K562 (cell line): ENCODE data around the gene ZP1. TPM values are rescaled to one million over a fixed set of nuclear protein-coding genes. Genes with fewer than 3 reads are reported as not detected.

ENCODE experiments used
- ATAC-seq: fragments of 200-7000 bp; cut with Tn5 transposase; 3 replicates; pipeline ENCODE4 v1.9.1; 2020; ENCODE audit warnings: moderate library complexity
- BruUV-seq: library from RNA; stranded (reverse); fragments of 400-500 nt; replicated peaks from 2 replicates; lab custom pipeline; 2021; lab: Mats Ljungman, UMichigan
- CTCF ChIA-PET: fragments of 300-600 bp; formaldehyde crosslinking; extraction: SDS; loops from one replicate; lab custom pipeline; 2021; ENCODE audit warnings: low intra/inter-chr PET ratio; lab: Yijun Ruan, JAX
- POLR2A ChIA-PET: fragments of 300-600, 350-650 bp; sonication (Branson Sonifier 250); formaldehyde crosslinking; extraction: SDS; loops from one replicate; lab custom pipeline; 2021; ENCODE audit warnings: antibody characterized with exemption, inconsistent platforms; lab: Yijun Ruan, JAX
- DNase-seq, 4 experiments: peaks; one replicate each; pipeline versions ENCODE4 v3.0.0 to v3.0.0-alpha.2; 2011 to 2018; ENCODE audit warnings: low spot score in 3 of 4, mixed read lengths in 3 of 4; ENCODE audit errors: extremely low read depth in 1 of 4
- FAIRE-seq: peaks from 2 replicates; lab custom pipeline; 2011; peaks lifted over from hg19 to GRCh38; lab: Jason Lieb, UNC
- H2AFZ ChIP-seq: 2 replicates; pipeline ENCODE4 v1.6.0; 2011; ENCODE audit warnings: low read depth, low read length, control low read depth, inconsistent platforms
- H3K27ac ChIP-seq: fragments of 200-600 bp; 3 replicates; pipeline ENCODE4 v1.8.0; 2011; ENCODE audit warnings: low read depth, mild to moderate bottlenecking, control low read depth, inconsistent platforms, low read length, moderate library complexity, mixed read lengths; ENCODE audit errors: extremely low read depth
- H3K27me3 ChIP-seq, 2 experiments: fragments of 300-600 bp in 1 of 2; 2 replicates in 1 of 2; 3 replicates in 1 of 2; pipeline versions ENCODE4 v1.6.0 to v1.8.0; 2011; ENCODE audit warnings: inconsistent platforms in 2 of 2, low read length in 2 of 2, mild to moderate bottlenecking in 1 of 2, mixed read lengths in 1 of 2, moderate library complexity in 1 of 2; ENCODE audit not compliant: control insufficient read depth in 2 of 2, insufficient read depth in 2 of 2
- H3K36me3 ChIP-seq: fragments of 300-600 bp; 3 replicates; pipeline ENCODE4 v1.8.0; 2011; ENCODE audit warnings: mild to moderate bottlenecking, low read length, inconsistent platforms; ENCODE audit not compliant: control insufficient read depth, insufficient read depth
- H3K4me1 ChIP-seq, 2 experiments: fragments of 200-600 bp in 1 of 2; replicated peaks in 1 of 2; 2 replicates in 1 of 2; 3 replicates in 1 of 2; pipeline versions ENCODE4 v1.5.1 to v1.8.0; 2011; ENCODE audit warnings: inconsistent platforms in 2 of 2, low read length in 2 of 2, mild to moderate bottlenecking in 1 of 2, mixed read lengths in 1 of 2, moderate library complexity in 1 of 2; ENCODE audit not compliant: control insufficient read depth in 2 of 2, insufficient read depth in 2 of 2
- H3K4me2 ChIP-seq: 2 replicates; pipeline ENCODE4 v1.6.1; 2011; ENCODE audit warnings: low read length, control low read depth, inconsistent platforms, mixed read lengths; ENCODE audit not compliant: insufficient read depth
- H3K4me3 ChIP-seq: fragments of 200-600 bp; sonication (generic), shearing (Covaris generic); 2 replicates; pipeline ENCODE4 v1.5.1; 2016; ENCODE audit warnings: control low read depth, inconsistent platforms
- H3K79me2 ChIP-seq: fragments of 200-600 bp; 3 replicates; pipeline ENCODE4 v1.8.0; 2011; ENCODE audit warnings: low read length, inconsistent platforms; ENCODE audit not compliant: control insufficient read depth, insufficient read depth
- H3K9ac ChIP-seq, 2 experiments: 2 replicates each; pipeline versions ENCODE4 v1.6.0 to v1.6.1; 2011; ENCODE audit warnings: low read depth in 2 of 2, low read length in 2 of 2, control low read depth in 1 of 2, inconsistent platforms in 1 of 2, mild to moderate bottlenecking in 1 of 2, mixed read lengths in 1 of 2; ENCODE audit not compliant: insufficient read depth in 1 of 2
- H3K9me1 ChIP-seq: one replicate; pipeline ENCODE4 v1.6.0; 2011; ENCODE audit warnings: inconsistent platforms, mild to moderate bottlenecking, low read length, moderate library complexity; ENCODE audit not compliant: control insufficient read depth, insufficient read depth
- H3K9me3 ChIP-seq: replicated peaks from 2 replicates; pipeline ENCODE4 v1.5.1; 2011; ENCODE audit warnings: low read depth, low read length, inconsistent platforms; ENCODE audit not compliant: control insufficient read depth, insufficient read depth
- H4K20me1 ChIP-seq: replicated peaks from 2 replicates; pipeline ENCODE4 v1.6.1; 2011; ENCODE audit warnings: low read length, inconsistent platforms, mixed read lengths; ENCODE audit not compliant: control insufficient read depth, insufficient read depth
- POLR2G ChIP-seq: fragments of 200-400 bp; formaldehyde crosslinking; IDR thresholded peaks from 2 replicates; pipeline ENCODE4 v1.6.1; 2017; ENCODE audit warnings: low read depth, mild to moderate bottlenecking, antibody characterized with exemption, low read length, moderate library complexity
- RBFOX2 ChIP-seq: fragments of 200-400 bp; formaldehyde crosslinking; IDR thresholded peaks from 2 replicates; pipeline ENCODE4 v1.6.1; 2017; ENCODE audit warnings: low read depth, mild to moderate bottlenecking, low read length, moderate library complexity
- TAF1 ChIP-seq: IDR thresholded peaks from 2 replicates; pipeline ENCODE4 v1.6.1; 2011; ENCODE audit warnings: mild to moderate bottlenecking, low read length, moderate library complexity; ENCODE audit not compliant: insufficient read depth, control insufficient read depth, severe bottlenecking; ENCODE audit errors: extremely low read depth
- ZNF431 ChIP-seq: sonication (generic); formaldehyde crosslinking; IDR thresholded peaks from 2 replicates; pipeline ENCODE4 v1.8.0; 2022; ENCODE audit warnings: mild to moderate bottlenecking, missing genetic modification reagents
- ZNF644 ChIP-seq: fragments of 200-800 bp; sonication (Bioruptor generic); IDR thresholded peaks from 2 replicates; pipeline ENCODE4 v1.6.1; 2016; ENCODE audit warnings: low read depth, missing genetic modification characterization, missing compliant biosample characterization
- WGBS: fragments of 100-300 bp; shearing (Covaris generic); methylation state at CpG from one replicate; pipeline ENCODE4 v1.1.6; 2016; ENCODE audit warnings: low coverage, mixed read lengths; ENCODE audit not compliant: insufficient coverage; ENCODE audit errors: missing lambda C conversion rate; 5-methylcytosine and 5-hydroxymethylcytosine counted together
- in situ Hi-C: fragments of 300-500 bp; cut with MboI; formaldehyde crosslinking; loops from 4 replicates; pipeline ENCODE4 v1.15.0; 2018; ENCODE audit warnings: inconsistent platforms, mixed read lengths
- intact Hi-C: fragments of 100-400 bp; cut with micrococcal nuclease; formaldehyde crosslinking; loops from 2 replicates; pipeline ENCODE4 v1.14.2; 2022
- polyA plus RNA-seq, 8 experiments: library from polyadenylated mRNA; depleted of rRNA in 4 of 8; stranded (reverse) in 5 of 8; unstranded in 3 of 8; fragments of >200 nt; fragmentation: Nextera tagmentation in 2 of 8; fragmentation: Illumina TruSeq in 1 of 8; extraction: Ambion mirVana in 2 of 8; extraction: Trizol in 1 of 8; gene quantifications; 2 replicates each; pipeline versions ENCODE4 v1.2.1 to v1.2.3, GENCODE V29; 2011 to 2014; ENCODE audit warnings: inconsistent platforms in 1 of 8, missing spikeins in 1 of 8
- total RNA-seq, 7 experiments: library from RNA; depleted of rRNA in 6 of 7; stranded (reverse); fragments of >200 nt in 6 of 7; fragmentation: Illumina TruSeq in 2 of 7; extraction: Trizol in 2 of 7; gene quantifications; 2 replicates each; pipeline versions ENCODE4 v1.2.1 to v1.2.3, GENCODE V29; 2011 to 2021; ENCODE audit warnings: low replicate concordance in 1 of 7
- TF ChIP-seq, protein P1 (sequence below): sonication (generic); formaldehyde crosslinking; IDR thresholded peaks from 2 replicates; pipeline ENCODE4 v1.8.1; 2023; ENCODE audit warnings: mild to moderate bottlenecking, missing genetic modification reagents

Gene ZP1
- total and polyA plus RNA-seq, 9 of the 15 experiments (the other 6 are each of a cell fraction or from before 2014, with no cell fraction given): 0.11 to 0.15 TPM; not detected in 7

DNA sequence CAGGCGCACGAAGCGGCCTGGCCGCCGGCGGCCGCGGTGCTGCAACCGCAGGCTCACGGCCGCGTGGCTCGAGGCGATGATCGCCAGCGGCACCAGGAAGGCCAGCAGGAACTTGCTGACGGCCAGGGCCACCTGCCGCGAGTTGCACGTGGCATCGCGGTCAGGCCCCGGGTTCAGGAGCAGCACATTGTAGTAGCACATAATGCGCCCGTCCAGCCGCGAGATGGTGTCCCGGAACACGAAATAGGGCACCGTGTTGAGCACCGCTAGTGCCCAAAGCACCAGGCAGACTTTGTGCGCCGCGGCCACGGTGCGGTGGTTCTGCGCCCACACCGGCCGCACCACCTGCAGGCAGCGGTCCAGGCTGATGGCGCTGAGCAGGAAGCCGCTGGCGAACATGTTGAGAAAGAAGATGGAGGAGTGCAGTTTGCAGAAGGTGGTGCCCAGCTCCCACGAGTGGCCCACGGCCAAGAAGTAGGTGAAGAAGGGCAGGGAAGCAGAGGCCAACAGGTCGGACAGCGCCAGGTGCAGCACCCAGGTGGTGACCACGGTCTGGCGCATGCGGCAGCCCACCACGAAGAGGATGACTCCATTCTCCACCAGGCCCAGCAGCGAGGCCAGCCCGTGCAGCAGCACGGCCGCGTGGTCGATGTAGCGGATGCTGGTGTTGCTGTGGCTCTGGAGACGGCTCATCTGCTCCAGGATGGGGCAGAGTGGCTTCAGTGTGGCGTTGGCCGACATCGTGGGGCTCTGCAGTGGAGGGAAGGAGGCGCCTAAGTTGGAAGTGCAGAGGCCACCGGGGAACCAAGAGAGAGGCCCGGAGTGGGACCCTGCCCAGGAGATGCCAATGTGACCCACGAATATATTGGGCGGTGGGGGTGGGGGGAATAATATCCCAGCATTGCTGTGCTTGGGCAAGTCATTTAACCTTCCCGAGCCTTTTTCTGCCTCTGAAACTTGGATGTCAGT, 14.1 kb upstream of the ZP1 start:
- DNase-seq (no peak), FAIRE-seq (no peak), ATAC-seq (no peak)
- intact Hi-C loops (no loop called here), in situ Hi-C loops (no loop called here)
- POLR2A ChIA-PET: interaction anchor here (1.1 to 2.0 kb wide), 2 partner anchors 11 to 15 kb away, joined by 3 to 4 read pairs; no protein-coding TSS in a partner anchor
- WGBS: 94% methylated on average over 48 of the region's 68 CpGs
- no peak overlapping the region for H2AFZ ChIP-seq
- peaks cover 5% of the 10 kb centered on the region; the same call in 1 of the 3 replicates for H3K79me2 ChIP-seq
- H3K9me3 ChIP-seq: no peaks in the 10 kb centered on the region
- peaks cover 47% of the 10 kb centered on the region; the same call in 2 of the 3 replicates for H3K36me3 ChIP-seq
- H4K20me1 ChIP-seq: no peaks in the 10 kb centered on the region
- H3K4me1 ChIP-seq: peaks cover 39 to 54% of the 10 kb centered on the region in 2 experiments
- peak overlapping the region; percentile 21; the same call in 1 of the 2 replicates for H3K4me3 ChIP-seq
- H3K9me1 ChIP-seq: peaks cover 6% of the 10 kb centered on the region
- CTCF ChIA-PET: interaction anchor here (0.7 kb wide), 1 partner anchor 34 kb away, joined by 3 read pairs; no protein-coding TSS in a partner anchor
- no peaks in the 10 kb centered on the region for H3K27me3 ChIP-seq
- H3K4me2 ChIP-seq: peak overlapping the region; percentile 86
- BruUV-seq: no TSS peak
- TF ChIP-seq, protein P1, sequence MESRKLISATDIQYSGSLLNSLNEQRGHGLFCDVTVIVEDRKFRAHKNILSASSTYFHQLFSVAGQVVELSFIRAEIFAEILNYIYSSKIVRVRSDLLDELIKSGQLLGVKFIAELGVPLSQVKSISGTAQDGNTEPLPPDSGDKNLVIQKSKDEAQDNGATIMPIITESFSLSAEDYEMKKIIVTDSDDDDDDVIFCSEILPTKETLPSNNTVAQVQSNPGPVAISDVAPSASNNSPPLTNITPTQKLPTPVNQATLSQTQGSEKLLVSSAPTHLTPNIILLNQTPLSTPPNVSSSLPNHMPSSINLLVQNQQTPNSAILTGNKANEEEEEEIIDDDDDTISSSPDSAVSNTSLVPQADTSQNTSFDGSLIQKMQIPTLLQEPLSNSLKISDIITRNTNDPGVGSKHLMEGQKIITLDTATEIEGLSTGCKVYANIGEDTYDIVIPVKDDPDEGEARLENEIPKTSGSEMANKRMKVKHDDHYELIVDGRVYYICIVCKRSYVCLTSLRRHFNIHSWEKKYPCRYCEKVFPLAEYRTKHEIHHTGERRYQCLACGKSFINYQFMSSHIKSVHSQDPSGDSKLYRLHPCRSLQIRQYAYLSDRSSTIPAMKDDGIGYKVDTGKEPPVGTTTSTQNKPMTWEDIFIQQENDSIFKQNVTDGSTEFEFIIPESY (CRISPR knock-in tag): peak; percentile 97
- no peak for TF ChIP-seq ZNF644 (tag)
- TF ChIP-seq TAF1: no peak
- 0 out of 2 replicates have a peak, but pooled peaks have one; percentile 21 for TF ChIP-seq RBFOX2
- TF ChIP-seq ZNF431 (CRISPR knock-in tag): no peak
- peak; percentile 34; the same call in 1 of the 2 replicates for TF ChIP-seq POLR2G
- TF ChIP-seq, all 486 proteins: peak for 3
- peak overlapping the region; percentile 67 for H3K27ac ChIP-seq
- H3K9ac ChIP-seq: peak overlapping the region; percentile 41 to 47; a peak in 3 of 4 replicates
